GM12892 (cell line): ENCODE measurements around the gene AQP6.

Experiments
- DNase-seq: peaks from one replicate; pipeline ENCODE4 v3.0.0; 2011; ENCODE audit not compliant: insufficient read length
- FAIRE-seq: peaks from 2 replicates; lab custom pipeline; 2011; peaks lifted over from hg19 to GRCh38; lab: Jason Lieb, UNC
- POLR2A ChIP-seq: IDR thresholded peaks from 2 replicates; pipeline ENCODE4 v1.6.1; 2011; ENCODE audit warnings: low read depth, low read length, control low read depth
- POLR2AphosphoS5 ChIP-seq: IDR thresholded peaks from 2 replicates; pipeline ENCODE4 v1.6.1; 2011; ENCODE audit warnings: low read depth, low read length, control low read depth
- TAF1 ChIP-seq: IDR thresholded peaks from 2 replicates; pipeline ENCODE4 v1.6.1; 2011; ENCODE audit warnings: low read depth, mild to moderate bottlenecking, control low read depth, low read length, borderline replicate concordance

Gene AQP6

DNA sequence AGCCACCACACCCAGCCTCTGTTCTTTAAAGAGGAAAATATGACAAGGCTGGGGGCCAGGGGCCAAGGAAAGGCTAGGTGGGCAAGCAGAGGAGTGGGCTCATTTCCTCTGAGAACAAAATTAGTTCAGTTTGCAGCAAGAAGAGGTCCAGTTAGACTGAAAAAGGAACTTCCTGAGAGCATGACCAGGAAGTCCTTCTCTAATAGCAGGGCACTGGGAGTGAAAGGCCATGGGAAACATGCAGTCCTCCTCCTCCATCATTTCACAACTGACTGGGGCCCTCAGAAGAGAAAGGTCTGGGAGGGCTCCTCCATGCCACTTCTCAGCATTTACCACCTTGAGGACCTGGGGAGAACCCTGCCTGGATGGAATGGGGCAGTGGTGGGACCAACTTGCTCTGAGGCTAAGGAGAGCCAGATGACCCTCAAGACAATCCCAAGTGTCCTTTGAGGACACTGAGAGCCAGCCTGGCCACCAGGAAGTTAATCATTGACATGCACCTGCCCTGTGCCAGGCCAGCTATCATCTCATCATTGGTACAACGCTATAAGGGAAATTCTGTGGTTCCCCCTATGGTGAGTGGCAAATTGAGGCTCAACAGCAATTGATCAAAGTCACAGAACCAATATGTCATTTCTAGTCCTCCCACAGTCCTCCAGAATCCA lies 20.2 kb upstream of the AQP6 start:
- FAIRE-seq, result no peak
- no peak for TF ChIP-seq POLR2A
- no peak for TF ChIP-seq TAF1
- TF ChIP-seq POLR2AphosphoS5, result no peak
- DNase-seq, result no peak

DNA sequence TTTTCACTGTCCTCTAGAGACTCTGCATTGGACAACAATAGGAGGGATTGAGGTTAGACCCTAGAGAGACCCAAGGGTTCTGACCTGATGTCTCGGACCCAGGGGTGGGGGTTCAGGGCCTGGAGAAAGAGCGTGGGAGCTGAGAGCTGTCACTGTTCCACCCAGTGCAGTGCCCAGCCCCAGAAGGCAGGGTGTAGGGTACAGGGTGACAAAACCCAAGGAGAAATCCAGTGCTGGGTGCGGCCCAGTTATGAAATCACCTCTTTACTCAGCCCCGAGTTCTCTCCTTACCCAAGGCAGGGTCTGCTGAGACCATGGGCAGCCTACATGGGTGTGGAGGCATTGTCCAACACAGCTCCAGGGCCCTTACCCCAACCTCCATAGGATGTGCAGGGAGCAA lies 19.6 kb upstream of the AQP6 start:
- FAIRE-seq (no peak), DNase-seq (no peak)
- TF ChIP-seq TAF1, result no peak
- no peak for TF ChIP-seq POLR2AphosphoS5
- no peak for TF ChIP-seq POLR2A

DNA sequence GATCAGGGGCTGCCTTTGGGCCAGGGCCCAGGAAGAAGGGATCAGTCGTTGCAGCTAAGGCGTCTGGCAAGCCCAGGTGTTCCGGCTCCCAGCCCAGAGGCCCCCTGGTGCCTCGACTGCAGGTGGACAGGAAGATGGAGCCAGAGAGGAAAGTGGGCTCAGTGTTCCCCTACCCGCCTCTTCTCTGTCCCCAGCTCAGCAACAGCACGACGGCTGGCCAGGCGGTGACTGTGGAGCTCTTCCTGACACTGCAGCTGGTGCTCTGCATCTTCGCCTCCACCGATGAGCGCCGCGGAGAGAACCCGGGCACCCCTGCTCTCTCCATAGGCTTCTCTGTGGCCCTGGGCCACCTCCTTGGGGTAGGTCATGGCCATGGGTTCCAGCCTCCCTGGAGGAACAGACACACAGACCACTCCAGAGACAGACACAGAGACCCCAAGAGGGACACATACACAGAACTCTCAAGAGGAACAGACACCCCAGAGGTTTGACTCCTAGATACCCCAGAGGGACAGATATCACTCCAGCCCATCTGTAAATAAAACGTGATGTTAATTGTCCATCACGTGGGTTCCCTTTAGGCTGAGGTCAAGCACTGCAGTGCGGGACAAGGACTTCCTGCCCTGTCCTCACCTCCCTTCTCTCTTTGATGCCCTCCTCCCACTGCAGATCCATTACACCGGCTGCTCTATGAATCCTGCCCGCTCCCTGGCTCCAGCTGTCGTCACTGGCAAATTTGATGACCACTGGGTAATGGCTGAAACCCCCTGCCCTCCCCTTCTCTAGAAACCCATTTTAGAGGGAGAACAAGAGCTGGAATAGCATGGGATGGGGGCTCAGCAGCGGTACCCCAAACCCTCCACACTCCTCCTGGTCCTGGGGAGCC lies 18.5 kb upstream of the AQP6 start:
- TF ChIP-seq POLR2AphosphoS5 (no peak), POLR2A (no peak), TAF1 (no peak)
- FAIRE-seq (no peak), DNase-seq (no peak)

DNA sequence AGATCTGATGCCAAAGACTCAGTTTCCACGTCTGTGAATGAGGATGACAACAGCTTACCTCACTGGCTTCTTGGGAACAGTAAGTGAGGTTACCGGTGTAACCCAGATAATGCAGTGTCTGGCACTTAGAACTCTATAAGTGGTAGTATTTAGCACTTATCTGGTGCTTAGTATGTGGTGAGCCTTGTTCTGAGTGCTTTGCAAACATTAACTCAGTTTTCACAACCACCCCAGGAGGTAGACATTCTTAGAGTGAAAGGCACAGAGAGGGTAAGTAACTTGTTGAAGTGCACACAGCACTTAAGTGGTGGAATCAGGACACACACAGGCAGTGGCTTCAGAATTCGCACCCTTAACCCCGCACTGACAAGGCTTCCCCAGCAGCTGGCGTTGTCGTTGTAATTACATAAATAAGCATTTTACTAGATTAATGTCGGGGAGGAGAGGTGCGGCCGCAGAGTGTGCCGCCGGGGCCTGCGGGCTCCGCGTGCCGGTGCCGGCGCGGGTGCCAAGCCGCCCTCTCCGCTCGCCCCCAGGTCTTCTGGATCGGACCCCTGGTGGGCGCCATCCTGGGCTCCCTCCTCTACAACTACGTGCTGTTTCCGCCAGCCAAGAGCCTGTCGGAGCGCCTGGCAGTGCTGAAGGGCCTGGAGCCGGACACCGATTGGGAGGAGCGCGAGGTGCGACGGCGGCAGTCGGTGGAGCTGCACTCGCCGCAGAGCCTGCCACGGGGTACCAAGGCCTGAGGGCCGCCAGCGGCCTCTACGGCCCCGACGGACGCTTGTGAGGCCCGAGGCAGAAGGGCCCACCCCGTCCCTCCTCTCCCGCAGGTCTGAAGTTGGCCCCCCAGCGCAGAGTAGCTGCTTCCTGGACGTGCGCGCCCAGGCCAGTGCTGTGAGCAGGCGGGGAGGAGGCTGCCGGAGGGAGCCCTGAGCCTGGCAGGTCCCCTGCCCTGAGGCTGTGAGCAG lies 17.6 kb upstream of the AQP6 start:
- FAIRE-seq (no peak), DNase-seq (no peak)
- TF ChIP-seq POLR2A (no peak), POLR2AphosphoS5 (no peak), TAF1 (no peak)

DNA sequence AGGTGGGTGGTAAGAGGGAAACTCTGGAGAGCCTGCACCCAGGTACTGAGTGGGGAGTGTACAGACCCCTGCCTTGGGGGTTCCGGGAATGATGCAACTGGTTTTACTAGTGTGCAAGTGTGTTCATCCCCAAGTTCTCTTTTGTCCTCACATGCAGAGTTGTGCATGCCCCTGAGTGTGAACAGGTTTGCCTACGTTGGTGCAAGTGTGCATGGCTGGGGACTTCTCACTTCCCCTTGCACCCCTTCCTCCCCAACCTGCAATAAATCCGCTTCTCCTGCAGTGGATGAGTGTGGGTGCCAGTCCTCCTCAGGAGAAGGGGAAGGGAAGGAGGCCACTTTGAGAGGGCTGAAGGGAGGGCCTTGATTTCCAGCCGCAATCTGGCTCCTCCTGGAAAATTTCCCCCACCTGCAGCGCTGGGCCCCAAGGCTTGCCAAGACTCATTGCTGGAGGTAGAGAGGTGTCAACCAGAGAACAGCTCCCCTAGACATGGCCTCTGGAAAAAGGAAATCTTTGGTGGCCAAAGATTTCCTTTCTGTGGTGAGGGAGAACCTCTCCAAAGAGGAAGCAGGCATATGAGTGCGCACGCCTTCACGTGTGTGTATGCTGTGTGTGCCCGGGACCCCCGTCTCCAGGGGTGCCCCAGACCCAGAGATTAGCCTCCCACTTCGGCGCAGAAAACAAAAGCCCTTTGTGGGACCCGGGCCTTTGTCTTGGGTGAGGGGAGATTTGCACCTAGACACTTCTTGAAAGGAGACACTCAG lies 16.7 kb upstream of the AQP6 start:
- no peak for FAIRE-seq

DNA sequence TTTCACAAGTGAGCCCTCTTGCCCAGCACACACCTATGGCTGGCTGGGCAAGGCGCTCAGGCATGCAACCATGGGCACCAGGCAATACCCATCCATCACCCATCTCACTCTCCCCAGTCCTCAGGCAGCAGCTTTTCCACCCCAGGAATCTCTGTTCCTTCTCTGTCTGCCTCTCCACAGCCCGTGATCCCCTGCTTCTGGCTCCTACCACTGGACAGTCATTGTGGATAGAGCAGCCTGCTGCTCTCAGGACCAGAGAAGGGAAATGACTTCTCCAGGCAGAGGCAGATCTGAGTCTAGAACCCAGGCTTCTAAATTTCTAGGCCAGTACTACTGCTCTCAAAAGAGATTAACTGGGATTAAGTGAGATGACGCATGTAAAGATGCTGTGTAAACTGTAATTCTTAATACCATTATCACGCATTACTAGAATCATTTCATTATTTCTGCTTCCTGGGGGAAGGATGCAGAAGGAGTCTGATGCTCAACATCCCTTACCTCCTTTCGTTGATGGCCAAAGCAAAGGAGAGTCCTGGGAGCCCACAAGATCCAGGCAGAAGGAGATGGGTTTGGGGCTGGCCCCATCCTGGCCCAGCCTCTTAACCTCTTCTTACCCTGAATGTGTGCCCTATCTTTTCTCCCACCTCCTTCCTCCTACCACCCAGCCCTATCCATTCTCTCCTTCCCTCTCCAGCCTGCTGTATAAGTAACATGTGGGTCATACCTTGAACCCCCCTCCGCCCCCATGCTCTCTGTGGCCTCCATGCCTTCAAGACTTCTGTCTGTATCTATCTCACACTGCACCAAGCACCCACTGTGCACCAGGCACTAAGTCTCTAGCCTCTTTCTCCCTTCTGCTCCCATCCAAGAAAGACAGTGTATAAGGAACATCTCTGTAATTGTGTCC lies 15.8 kb upstream of the AQP6 start:
- no peak for DNase-seq
- no peak for FAIRE-seq

More for the DNA sequence above, 16.7 kb upstream of the AQP6 start:
- no peak for TF ChIP-seq POLR2A
- TF ChIP-seq POLR2AphosphoS5, result no peak
- TF ChIP-seq TAF1, result no peak
- no peak for DNase-seq

DNA sequence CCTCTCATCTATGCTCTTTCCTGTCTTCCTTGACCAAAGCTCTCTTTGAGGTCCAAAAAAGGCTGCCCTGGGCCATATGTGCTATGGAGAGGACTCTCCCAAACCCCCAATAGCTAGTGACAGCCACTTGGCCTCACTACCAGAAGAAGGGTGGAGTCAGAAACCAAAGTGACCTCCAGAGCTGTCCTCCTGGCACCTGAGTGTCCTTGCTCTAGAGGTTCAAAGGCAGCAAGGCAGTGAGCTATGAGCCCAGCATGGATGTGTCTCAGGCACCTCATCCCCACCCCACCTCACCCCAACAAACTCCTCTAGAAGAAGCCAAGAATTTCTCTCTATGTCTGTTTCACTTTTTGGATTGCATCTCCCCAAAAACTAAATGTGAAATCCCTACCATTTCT lies 15.2 kb upstream of the AQP6 start:
- no peak for DNase-seq
- no peak for FAIRE-seq
- TF ChIP-seq POLR2A (no peak), TAF1 (no peak), POLR2AphosphoS5 (no peak)

More for the DNA sequence above, 15.8 kb upstream of the AQP6 start:
- TF ChIP-seq POLR2A, result no peak
- TF ChIP-seq POLR2AphosphoS5, result no peak
- TF ChIP-seq TAF1, result no peak

DNA sequence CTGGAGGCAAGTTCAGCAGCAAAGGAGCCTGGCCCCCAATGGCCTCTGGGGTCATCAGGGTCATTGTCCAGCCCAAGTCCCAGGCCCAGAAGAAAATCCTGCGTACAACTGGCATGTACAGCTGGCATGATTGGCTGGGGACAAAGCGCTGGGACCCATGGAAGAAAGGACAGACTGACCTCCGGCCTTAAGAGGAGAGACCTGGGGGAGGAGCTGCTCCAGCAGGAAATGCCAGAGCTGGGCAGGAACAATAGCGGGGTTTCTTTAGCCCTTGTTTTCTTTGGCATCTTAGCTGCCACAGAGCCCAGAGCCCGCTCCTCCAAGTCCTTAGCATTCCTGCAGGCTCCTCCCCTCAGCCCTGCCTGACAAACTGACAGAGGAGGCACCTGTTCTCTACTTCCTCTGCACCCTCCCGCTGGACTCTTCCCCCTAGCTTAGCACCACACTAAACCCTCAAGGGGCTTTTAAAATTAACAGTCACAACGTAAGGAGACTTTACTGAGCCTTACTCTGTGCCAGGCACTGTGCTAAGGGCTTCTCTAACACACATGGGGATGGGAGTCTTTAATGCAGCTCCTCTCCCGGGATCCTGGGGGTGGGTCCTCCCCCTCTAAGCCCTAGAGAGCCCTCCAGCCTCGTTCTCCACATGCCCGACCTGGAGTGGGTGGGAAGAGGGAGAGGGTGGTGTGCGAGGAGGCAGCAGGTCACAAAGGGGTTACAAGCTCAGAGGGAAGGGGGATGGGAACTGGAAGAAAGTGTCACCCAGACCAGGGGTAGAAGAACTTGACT lies 12.9 kb upstream of the AQP6 start:
- FAIRE-seq, result no peak
- TF ChIP-seq TAF1, result no peak
- TF ChIP-seq POLR2AphosphoS5, result no peak
- no peak for TF ChIP-seq POLR2A
- no peak for DNase-seq

DNA sequence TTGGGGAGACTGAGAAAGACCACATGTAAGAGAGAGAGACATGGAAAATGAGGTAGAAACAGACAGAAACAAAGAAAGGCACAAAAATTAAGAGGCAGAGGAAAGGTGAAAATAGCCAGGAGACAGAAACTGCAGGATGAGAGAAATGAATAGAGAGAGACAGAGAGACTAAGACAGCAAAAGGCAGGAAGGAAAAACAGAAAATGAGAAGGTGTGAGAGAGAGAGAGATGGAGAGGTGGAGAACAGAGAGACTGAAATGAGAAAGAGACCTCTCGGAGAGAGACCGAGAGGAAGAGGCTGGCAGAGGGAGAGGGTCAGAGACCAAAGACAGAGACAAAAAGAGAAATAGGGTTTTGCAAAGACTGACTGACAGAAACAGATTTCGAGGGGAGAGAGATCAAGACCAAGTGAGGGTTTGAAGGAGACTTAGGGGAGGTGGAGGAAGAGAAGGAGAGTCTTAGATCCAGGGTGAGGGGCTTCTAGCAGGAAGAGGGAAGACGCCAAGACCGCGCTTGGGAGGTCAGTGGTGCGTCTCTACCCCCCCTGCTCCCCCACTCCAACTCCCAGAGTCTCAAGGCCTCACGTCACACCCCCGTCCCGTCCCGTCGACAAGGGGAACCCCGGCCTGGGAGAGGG lies 12.2 kb upstream of the AQP6 start:
- DNase-seq (no peak), FAIRE-seq (no peak)
- TF ChIP-seq POLR2A (no peak), TAF1 (no peak), POLR2AphosphoS5 (no peak)
